Smooth muscle cell (in vitro differentiated cells): ENCODE data around the gene NPC2. TPM values are rescaled to one million over a fixed set of nuclear protein-coding genes. Genes with fewer than 3 reads are reported as not detected.

Experiments
- DNase-seq: peaks from one replicate; lab custom pipeline; 2025; ENCODE audit not compliant: unreplicated experiment; lab: John Stamatoyannopoulos, UW
- H2AFZ ChIP-seq: fragments of 200-600 bp; sonication (generic); 2 replicates; pipeline ENCODE4 v1.6.0; 2016; ENCODE audit warnings: antibody characterized with exemption, low read depth, mild to moderate bottlenecking
- H3F3A ChIP-seq: fragments of 200-600 bp; sonication (generic); 2 replicates; pipeline ENCODE4 v1.6.0; 2017; ENCODE audit warnings: antibody characterized with exemption, low read depth
- H3K27ac ChIP-seq: fragments of 200-600 bp; sonication (generic); 2 replicates; pipeline ENCODE4 v1.5.1; 2016; ENCODE audit warnings: low read depth, mild to moderate bottlenecking
- H3K27me3 ChIP-seq: fragments of 200-600 bp; sonication (generic); 2 replicates; pipeline ENCODE4 v1.6.1; 2016; ENCODE audit warnings: low read depth, mild to moderate bottlenecking
- H3K36me3 ChIP-seq: fragments of 200-600 bp; sonication (generic); 2 replicates; pipeline ENCODE4 v1.5.1; 2016; ENCODE audit warnings: low read depth
- H3K4me1 ChIP-seq: fragments of 200-600 bp; sonication (generic); 2 replicates; pipeline ENCODE4 v1.5.1; 2016; ENCODE audit warnings: low read depth
- H3K4me2 ChIP-seq: fragments of 200-600 bp; sonication (generic); 2 replicates; pipeline ENCODE4 v1.6.0; 2016; ENCODE audit warnings: mild to moderate bottlenecking
- H3K4me3 ChIP-seq: fragments of 200-600 bp; sonication (generic); 2 replicates; pipeline ENCODE4 v1.5.1; 2016; ENCODE audit warnings: mild to moderate bottlenecking
- H3K79me2 ChIP-seq: fragments of 200-600 bp; sonication (generic); 2 replicates; pipeline ENCODE4 v1.6.0; 2016; ENCODE audit warnings: low read depth, mild to moderate bottlenecking
- H3K9ac ChIP-seq: fragments of 200-600 bp; sonication (generic); 2 replicates; pipeline ENCODE4 v1.6.0; 2016; ENCODE audit warnings: low read depth
- H3K9me3 ChIP-seq: fragments of 200-600 bp; sonication (generic); replicated peaks from 2 replicates; pipeline ENCODE4 v1.5.1; 2016; ENCODE audit warnings: low read depth
- H4K20me1 ChIP-seq: fragments of 200-600 bp; sonication (generic); 2 replicates; pipeline ENCODE4 v1.6.0; 2016; ENCODE audit warnings: low read depth
- CTCF ChIP-seq: fragments of 200-600 bp; sonication (generic); IDR thresholded peaks from 2 replicates; pipeline ENCODE4 v1.5.1; 2017; ENCODE audit warnings: borderline replicate concordance, mild to moderate bottlenecking, antibody characterized with exemption; ENCODE audit not compliant: insufficient read depth, poor library complexity, severe bottlenecking
- WGBS: methylation state at CpG from one replicate; pipeline ENCODE4 v1.1.7; 2016; ENCODE audit warnings: low lambda C conversion rate; 5-methylcytosine and 5-hydroxymethylcytosine counted together
- polyA plus RNA-seq: library from polyadenylated mRNA; unstranded; fragments of >200 nt; fragmentation: Nextera tagmentation; extraction: Ambion mirVana; gene quantifications from 2 replicates; pipeline ENCODE4 v1.2.1, GENCODE V29; 2016
- total RNA-seq: library from RNA; depleted of rRNA; stranded (reverse); fragments of >200 nt; gene quantifications from 2 replicates; pipeline ENCODE4 v1.2.3, GENCODE V29; 2014

Gene NPC2
- total and polyA plus RNA-seq, 2 experiments from 2014 or later, result 137 to 496 TPM

GRCh38 chr14:74502236-74503019, 9.3 kb upstream of the NPC2 start:
- DNase-seq, result no peak
- peaks cover 6% of the 10 kb centered on the region for H3K4me1 ChIP-seq
- H3K27me3 ChIP-seq, result no peaks in the 10 kb centered on the region
- H4K20me1 ChIP-seq, result no peaks in the 10 kb centered on the region
- no peak overlapping the region for H3K27ac ChIP-seq
- no peak overlapping the region for H3K4me2 ChIP-seq
- no peak overlapping the region for H3K4me3 ChIP-seq
- H3F3A ChIP-seq, result peaks cover 5% of the 10 kb centered on the region
- H3K36me3 ChIP-seq, result no peaks in the 10 kb centered on the region
- no peaks in the 10 kb centered on the region for H3K79me2 ChIP-seq
- peak; percentile 18 for TF ChIP-seq CTCF
- no peaks in the 10 kb centered on the region for H3K9me3 ChIP-seq
- H3K9ac ChIP-seq, result no peak overlapping the region
- no peak overlapping the region for H2AFZ ChIP-seq
- WGBS, result 85% methylated on average over 21 of the region's 21 CpGs

- no peak overlapping the region for H2AFZ ChIP-seq
- no peaks in the 10 kb centered on the region for H4K20me1 ChIP-seq
- H3K79me2 ChIP-seq, result no peaks in the 10 kb centered on the region
- H3K4me3 ChIP-seq, result no peak overlapping the region
- H3K4me1 ChIP-seq, result peaks cover 6% of the 10 kb centered on the region
- no peaks in the 10 kb centered on the region for H3K36me3 ChIP-seq
- 92% methylated on average over 5 of the region's 5 CpGs for WGBS
- TF ChIP-seq CTCF, result no peak
- peaks cover 6% of the 10 kb centered on the region for H3F3A ChIP-seq
- H3K27ac ChIP-seq, result no peak overlapping the region
- DNase-seq, result no peak
- H3K9ac ChIP-seq, result no peak overlapping the region
- no peaks in the 10 kb centered on the region for H3K9me3 ChIP-seq
- no peak overlapping the region for H3K4me2 ChIP-seq
- H3K27me3 ChIP-seq, result no peaks in the 10 kb centered on the region
Observed at GRCh38 chr14:74501691-74502090, 8.6 kb upstream of the NPC2 start.

DNA sequence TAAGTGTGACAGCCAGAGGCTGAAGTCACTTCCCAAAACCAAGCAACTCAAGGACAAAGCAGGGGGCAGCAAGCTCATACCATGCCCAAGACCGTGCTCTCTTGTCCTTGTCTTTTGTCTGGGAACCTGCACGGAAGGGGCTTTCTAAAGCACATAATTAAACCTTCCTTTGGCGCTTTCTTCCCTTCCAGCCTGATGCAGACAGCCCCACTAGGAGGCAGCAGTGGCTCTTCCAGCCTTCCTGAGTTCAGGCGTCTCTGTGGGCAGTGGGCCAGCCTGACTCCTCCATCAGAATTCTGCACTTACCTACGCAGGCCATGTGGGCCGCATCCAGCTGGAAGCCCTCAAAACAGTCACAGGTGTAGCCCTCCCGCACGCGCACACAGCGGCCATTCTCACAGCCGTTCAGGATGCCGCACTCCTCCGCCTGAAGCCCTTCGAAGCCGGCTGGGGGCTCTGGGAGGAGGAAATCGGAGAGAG, 8.1 kb upstream of the NPC2 start:
- Histone ChIP-seq H3K79me2 (no peaks in the 10 kb centered on the region), H3K9ac (no peak overlapping the region), H2AFZ (no peak overlapping the region), H3K4me2 (no peak overlapping the region), H4K20me1 (no peaks in the 10 kb centered on the region), H3K27me3 (no peaks in the 10 kb centered on the region), H3K36me3 (no peaks in the 10 kb centered on the region), H3K4me1 (peaks cover 6% of the 10 kb centered on the region), H3K27ac (no peak overlapping the region), H3K4me3 (no peak overlapping the region), H3F3A (peaks cover 11% of the 10 kb centered on the region), H3K9me3 (no peaks in the 10 kb centered on the region)
- DNase-seq, result no peak
- peak; percentile 37 for TF ChIP-seq CTCF
- 47% methylated on average over 16 of the region's 16 CpGs for WGBS
